Measurements from ENCODE around the gene MCU.

GRCh38 chr10:72842164-72842563, 150.2 kb downstream of the MCU start:
- TF ChIP-seq POLR2AphosphoS5 (IDR thresholded peaks at IDR 0.05) (no peak), MXI1 (conservative IDR thresholded peaks at IDR 0.05; ENCODE audit: poor library complexity, severe bottlenecking) (no peak), CTCF (IDR thresholded peaks at IDR 0.05; ENCODE audit: poor library complexity, severe bottlenecking) (no peak), TAF1 (IDR thresholded peaks at IDR 0.05; ENCODE audit: low read depth) (no peak), RAD21 (conservative IDR thresholded peaks at IDR 0.05) (no peak)

Measured in neural cell (in vitro differentiated cells).